ENCODE results near the gene TIMM23.
"Not testable (repeated sequence)": the region's sequence is repeated elsewhere in the genome, so short reads cannot be mapped to it uniquely, and the experiment has no call there.

Gene TIMM23

DNA sequence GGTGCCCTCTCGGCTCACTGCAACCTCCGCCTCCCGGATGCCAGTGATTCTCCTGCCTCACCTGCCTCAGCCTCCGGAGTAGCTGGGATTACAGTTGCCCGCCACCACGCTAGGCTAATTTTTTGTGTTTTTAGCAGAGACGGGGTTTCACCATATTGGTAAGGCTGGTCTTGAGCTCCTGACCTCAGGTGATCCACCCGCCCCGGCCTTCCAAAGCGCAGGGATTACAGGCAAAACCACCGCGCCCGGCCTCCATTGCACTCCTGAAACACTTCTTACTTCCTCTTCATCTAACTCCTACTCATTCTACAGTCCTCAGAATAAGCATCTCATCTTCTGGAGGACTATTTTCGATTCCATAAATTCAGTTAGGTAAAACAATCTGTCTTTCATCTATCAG is 1.3 kb upstream of the TIMM23 start:
- H3K4me3 ChIP-seq (ENCODE audit: low read length), result peak overlapping the region; percentile 98
- not testable (repeated sequence) for H3K36me3 ChIP-seq (ENCODE audit: insufficient read depth, low read length); H3K9me3 ChIP-seq (ENCODE audit: low read length); H3K27me3 ChIP-seq (ENCODE audit: insufficient read depth, low read length); H2AFZ ChIP-seq (ENCODE audit: low read depth, low read length)
- peaks cover 12% of the 10 kb centered on the region for H3K4me1 ChIP-seq (ENCODE audit: insufficient read depth, low read length)

- H3K4me3 ChIP-seq (ENCODE audit: low read length), result peak overlapping the region; percentile 98
- not testable (repeated sequence) for H3K36me3 ChIP-seq (ENCODE audit: insufficient read depth, low read length); H3K9me3 ChIP-seq (ENCODE audit: low read length); H3K27me3 ChIP-seq (ENCODE audit: insufficient read depth, low read length)
- H2AFZ ChIP-seq (ENCODE audit: low read depth, low read length), result peak overlapping the region; percentile 61
- peaks cover 12% of the 10 kb centered on the region for H3K4me1 ChIP-seq (ENCODE audit: insufficient read depth, low read length)
Measured at GRCh38 chr10:45971742-45972105, 565 bp upstream of the TIMM23 start.

DNA sequence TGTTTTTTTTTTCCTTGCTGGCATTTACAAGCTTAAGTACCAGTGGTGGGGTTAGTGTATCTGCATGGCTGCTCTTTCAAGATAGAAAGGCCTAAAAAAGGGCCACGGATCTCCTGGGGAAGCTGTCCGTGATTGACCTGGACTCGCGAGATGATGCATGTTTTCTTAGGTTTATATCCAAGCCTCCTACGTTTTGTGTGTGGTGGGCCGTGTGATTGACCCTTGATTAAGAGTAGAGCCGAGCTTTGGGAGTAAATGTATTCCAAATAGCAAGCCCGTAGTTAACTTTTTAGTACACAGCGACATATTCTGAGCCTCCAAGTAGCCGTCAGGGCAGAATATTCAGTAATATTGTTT is 502 bp downstream of the TIMM23 start:
- H3K4me3 ChIP-seq (ENCODE audit: low read length), result peak overlapping the region; percentile 98
- H3K27me3 ChIP-seq (ENCODE audit: insufficient read depth, low read length); H2AFZ ChIP-seq (ENCODE audit: low read depth, low read length); H3K9me3 ChIP-seq (ENCODE audit: low read length); H3K36me3 ChIP-seq (ENCODE audit: insufficient read depth, low read length): not testable (repeated sequence)
- peaks cover 12% of the 10 kb centered on the region for H3K4me1 ChIP-seq (ENCODE audit: insufficient read depth, low read length)

- H3K27me3 ChIP-seq (ENCODE audit: insufficient read depth, low read length); H2AFZ ChIP-seq (ENCODE audit: low read depth, low read length); H3K9me3 ChIP-seq (ENCODE audit: low read length); H3K4me3 ChIP-seq (ENCODE audit: low read length); H3K36me3 ChIP-seq (ENCODE audit: insufficient read depth, low read length): not testable (repeated sequence)
- peaks cover 12% of the 10 kb centered on the region for H3K4me1 ChIP-seq (ENCODE audit: insufficient read depth, low read length)
Measured at GRCh38 chr10:45974041-45974440, 1.8 kb downstream of the TIMM23 start.

DNA sequence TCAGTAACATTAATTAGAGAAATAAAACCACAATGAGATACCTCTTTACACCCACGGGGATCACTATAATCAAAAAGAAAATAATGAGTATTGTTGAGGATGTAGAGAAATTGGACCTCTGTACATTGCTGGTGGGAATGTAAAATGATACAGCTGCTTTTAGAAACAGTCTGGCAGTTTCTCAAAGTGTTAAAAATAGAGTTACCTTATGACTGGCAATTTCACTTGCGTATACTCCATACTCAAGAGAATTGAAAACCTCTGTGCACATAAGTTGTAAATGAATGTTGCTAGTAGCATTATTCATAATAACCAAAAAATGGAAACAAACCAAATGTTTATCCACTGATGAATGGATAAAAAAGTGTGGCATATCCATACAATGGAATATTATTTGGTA is 6.3 kb downstream of the TIMM23 start:
- H3K36me3 ChIP-seq (ENCODE audit: insufficient read depth, low read length); H3K27me3 ChIP-seq (ENCODE audit: insufficient read depth, low read length); H3K9me3 ChIP-seq (ENCODE audit: low read length); H2AFZ ChIP-seq (ENCODE audit: low read depth, low read length); H3K4me3 ChIP-seq (ENCODE audit: low read length); H3K4me1 ChIP-seq (ENCODE audit: insufficient read depth, low read length): not testable (repeated sequence)

DNA sequence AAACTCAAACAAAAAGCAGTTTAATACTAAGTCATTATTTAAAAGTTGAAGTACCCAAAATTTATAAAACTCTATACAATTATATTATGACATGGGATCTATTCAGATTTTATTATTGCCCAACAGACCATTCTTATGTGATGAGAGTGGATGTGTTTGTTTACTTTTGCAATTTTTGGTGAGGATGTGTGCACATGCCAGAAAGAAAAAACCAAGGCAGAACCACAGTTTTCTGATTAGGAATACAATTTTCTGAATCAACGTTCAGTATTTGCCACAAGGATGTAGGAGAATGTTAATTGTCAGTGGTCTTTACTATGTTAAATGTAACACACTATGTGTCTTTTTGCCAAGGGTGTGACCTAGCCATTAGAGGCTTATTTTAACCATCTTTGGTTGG is 9.1 kb downstream of the TIMM23 start:
- H3K36me3 ChIP-seq (ENCODE audit: insufficient read depth, low read length); H3K27me3 ChIP-seq (ENCODE audit: insufficient read depth, low read length); H3K4me1 ChIP-seq (ENCODE audit: insufficient read depth, low read length); H2AFZ ChIP-seq (ENCODE audit: low read depth, low read length); H3K4me3 ChIP-seq (ENCODE audit: low read length); H3K9me3 ChIP-seq (ENCODE audit: low read length): not testable (repeated sequence)

GRCh38 chr10:45983538-45984186 is 11.4 kb downstream of the TIMM23 start:
- H3K36me3 ChIP-seq (ENCODE audit: insufficient read depth, low read length), result peaks cover 12% of the 10 kb centered on the region
- H3K27me3 ChIP-seq (ENCODE audit: insufficient read depth, low read length); H3K4me1 ChIP-seq (ENCODE audit: insufficient read depth, low read length): not testable (repeated sequence)

GRCh38 chr10:45984473-45984872 is 12.2 kb downstream of the TIMM23 start:
- H3K4me1 ChIP-seq (ENCODE audit: insufficient read depth, low read length); H3K4me3 ChIP-seq (ENCODE audit: low read length); H2AFZ ChIP-seq (ENCODE audit: low read depth, low read length); H3K9me3 ChIP-seq (ENCODE audit: low read length); H3K27me3 ChIP-seq (ENCODE audit: insufficient read depth, low read length): not testable (repeated sequence)
- peaks cover 14% of the 10 kb centered on the region for H3K36me3 ChIP-seq (ENCODE audit: insufficient read depth, low read length)

More at GRCh38 chr10:45983538-45984186, 11.4 kb downstream of the TIMM23 start:
- H3K4me3 ChIP-seq (ENCODE audit: low read length); H2AFZ ChIP-seq (ENCODE audit: low read depth, low read length); H3K9me3 ChIP-seq (ENCODE audit: low read length): not testable (repeated sequence)

DNA sequence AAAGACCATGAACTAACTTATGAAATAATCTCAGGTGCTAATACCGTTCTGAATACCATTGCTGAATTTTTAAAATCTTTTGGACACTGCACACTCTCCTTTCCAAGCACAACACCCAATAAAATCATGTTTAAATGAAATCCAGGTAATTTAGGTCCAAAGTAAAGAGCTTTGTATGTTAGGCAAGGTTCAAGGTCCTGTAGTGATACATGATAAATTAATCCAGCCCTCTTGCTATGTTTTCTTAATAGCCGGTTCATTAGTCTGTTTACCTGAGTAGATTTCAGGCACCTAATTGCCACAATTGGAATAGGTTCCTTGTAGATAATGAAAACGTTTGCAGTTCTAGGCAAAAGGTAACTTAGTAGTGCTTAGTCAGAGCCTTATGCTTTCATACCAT is 13.3 kb downstream of the TIMM23 start:
- not testable (repeated sequence) for H3K4me1 ChIP-seq (ENCODE audit: insufficient read depth, low read length); H2AFZ ChIP-seq (ENCODE audit: low read depth, low read length); H3K27me3 ChIP-seq (ENCODE audit: insufficient read depth, low read length); H3K4me3 ChIP-seq (ENCODE audit: low read length); H3K9me3 ChIP-seq (ENCODE audit: low read length)
- H3K36me3 ChIP-seq (ENCODE audit: insufficient read depth, low read length), result peaks cover 14% of the 10 kb centered on the region

DNA sequence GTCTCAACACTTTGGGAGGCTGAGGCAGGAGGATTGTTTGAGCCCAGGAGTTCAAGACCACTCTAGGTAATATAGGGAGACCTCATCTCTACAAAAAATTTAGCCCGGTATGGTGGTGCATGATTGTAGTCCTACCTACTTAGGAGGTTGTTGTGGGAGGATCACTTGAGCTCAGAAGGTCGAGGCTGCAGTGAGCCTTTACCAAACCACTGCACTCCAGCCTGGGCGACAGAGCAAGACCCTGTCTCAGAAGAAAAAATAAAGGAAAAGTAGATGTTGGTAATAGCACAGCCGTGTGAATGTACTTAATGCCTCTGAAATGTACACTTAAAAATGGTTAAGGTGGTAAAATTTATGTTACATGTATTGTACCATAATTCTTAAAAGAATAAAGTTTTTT is 25.3 kb downstream of the TIMM23 start:
- peaks cover 38% of the 10 kb centered on the region for H3K36me3 ChIP-seq (ENCODE audit: insufficient read depth, low read length)
- no peaks in the 10 kb centered on the region for H3K9me3 ChIP-seq (ENCODE audit: low read length)
- no peak overlapping the region for H3K4me3 ChIP-seq (ENCODE audit: low read length)
- no peaks in the 10 kb centered on the region for H3K4me1 ChIP-seq (ENCODE audit: insufficient read depth, low read length)
- no peak overlapping the region for H2AFZ ChIP-seq (ENCODE audit: low read depth, low read length)
- H3K27me3 ChIP-seq (ENCODE audit: insufficient read depth, low read length), result no peaks in the 10 kb centered on the region

DNA sequence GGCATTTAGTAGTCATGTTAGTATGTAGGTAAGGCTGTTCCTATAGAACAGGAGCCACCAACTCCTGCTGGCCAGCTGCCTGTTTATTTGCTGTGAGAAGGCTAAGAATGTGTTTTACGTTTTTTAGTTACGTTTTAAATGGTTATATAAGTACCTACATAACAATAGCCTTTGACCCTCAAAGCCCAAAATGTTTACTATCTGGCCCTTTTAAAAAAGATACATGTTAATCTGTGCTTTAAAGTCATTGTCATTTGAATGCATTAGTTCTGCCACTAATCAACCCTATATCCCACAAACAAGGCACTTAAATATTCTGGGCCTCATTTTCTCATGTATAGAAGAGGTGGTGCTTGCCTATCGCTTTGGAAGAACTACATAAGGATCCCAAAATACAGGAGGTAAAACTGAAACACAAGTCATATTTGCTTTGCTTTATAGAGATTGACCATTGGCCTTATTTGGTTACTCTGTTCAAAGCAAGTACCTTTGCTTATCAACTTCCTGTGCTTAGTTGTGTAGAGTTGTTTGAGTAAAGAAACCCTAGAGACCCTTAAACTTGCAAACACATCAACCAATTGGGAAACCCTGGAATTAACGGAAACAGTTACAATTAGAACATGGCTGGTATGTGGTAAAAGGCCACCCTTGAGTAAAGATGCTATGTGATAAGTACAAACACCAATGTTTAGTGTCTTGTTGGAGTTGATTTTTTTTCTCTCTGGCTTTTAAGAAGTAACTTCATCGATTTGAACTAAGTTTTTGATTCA is 25.9 kb downstream of the TIMM23 start:
- Histone ChIP-seq H3K4me3 (ENCODE audit: low read length) (no peak overlapping the region), H3K27me3 (ENCODE audit: insufficient read depth, low read length) (no peaks in the 10 kb centered on the region), H2AFZ (ENCODE audit: low read depth, low read length) (no peak overlapping the region), H3K36me3 (ENCODE audit: insufficient read depth, low read length) (peaks cover 43% of the 10 kb centered on the region), H3K9me3 (ENCODE audit: low read length) (no peaks in the 10 kb centered on the region), H3K4me1 (ENCODE audit: insufficient read depth, low read length) (no peaks in the 10 kb centered on the region)

GRCh38 chr10:45999955-46000354 is 27.7 kb downstream of the TIMM23 start:
- not testable (repeated sequence) for H3K27me3 ChIP-seq (ENCODE audit: insufficient read depth, low read length); H3K4me3 ChIP-seq (ENCODE audit: low read length); H3K4me1 ChIP-seq (ENCODE audit: insufficient read depth, low read length); H3K9me3 ChIP-seq (ENCODE audit: low read length); H2AFZ ChIP-seq (ENCODE audit: low read depth, low read length)
- H3K36me3 ChIP-seq (ENCODE audit: insufficient read depth, low read length), result peaks cover 57% of the 10 kb centered on the region

DNA sequence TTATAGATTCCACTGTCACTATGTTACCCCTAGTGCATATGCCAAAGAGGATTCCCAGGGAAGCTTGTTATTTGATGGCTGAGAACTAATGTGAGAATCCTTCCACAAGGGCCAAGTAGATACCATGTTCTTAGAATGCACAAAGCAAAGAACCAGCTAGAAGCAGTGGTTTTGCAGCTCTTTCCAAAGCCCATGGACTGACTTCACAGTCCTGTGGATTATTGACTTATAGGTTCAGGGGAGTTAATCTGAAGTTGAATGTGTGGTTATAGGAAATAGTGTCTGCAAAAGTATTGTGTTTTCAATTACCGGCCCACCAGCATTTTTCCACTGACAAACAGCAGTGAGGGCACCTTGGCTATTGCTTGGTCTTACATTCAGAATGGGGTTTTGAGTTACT is 28.2 kb downstream of the TIMM23 start:
- peaks cover 63% of the 10 kb centered on the region for H3K36me3 ChIP-seq (ENCODE audit: insufficient read depth, low read length)
- no peak overlapping the region for H3K4me3 ChIP-seq (ENCODE audit: low read length)
- H2AFZ ChIP-seq (ENCODE audit: low read depth, low read length), result no peak overlapping the region
- no peaks in the 10 kb centered on the region for H3K27me3 ChIP-seq (ENCODE audit: insufficient read depth, low read length)
- H3K9me3 ChIP-seq (ENCODE audit: low read length), result no peaks in the 10 kb centered on the region
- H3K4me1 ChIP-seq (ENCODE audit: insufficient read depth, low read length), result no peaks in the 10 kb centered on the region

DNA sequence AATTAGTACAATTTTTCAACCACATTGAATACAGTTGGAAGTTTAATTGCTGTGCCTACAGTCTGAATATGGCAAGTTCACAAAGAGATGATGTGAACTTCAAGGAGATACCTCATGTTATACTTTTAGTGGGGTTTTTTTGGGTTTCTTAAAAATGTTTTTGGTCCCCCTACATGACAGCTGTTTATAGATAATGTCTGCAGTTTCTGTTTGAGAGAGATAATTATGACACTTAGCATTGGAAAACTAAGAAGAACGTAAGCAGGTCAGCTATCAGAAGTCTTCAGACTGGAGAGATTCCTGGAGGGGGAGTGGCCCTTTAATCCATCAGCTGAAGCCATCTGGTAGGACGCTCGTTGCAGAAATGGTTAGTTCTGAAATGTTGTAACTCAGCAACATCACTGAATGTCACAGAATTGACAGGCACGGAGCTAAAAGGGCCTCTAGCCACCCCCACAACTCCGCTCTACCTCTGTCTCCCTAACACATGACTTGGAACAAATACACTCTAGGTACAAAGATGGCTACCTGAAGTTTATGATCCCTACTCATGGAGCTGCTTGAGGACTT is 29.0 kb downstream of the TIMM23 start:
- Histone ChIP-seq H3K9me3 (ENCODE audit: low read length) (no peaks in the 10 kb centered on the region), H3K4me3 (ENCODE audit: low read length) (no peak overlapping the region), H3K36me3 (ENCODE audit: insufficient read depth, low read length) (peaks cover 68% of the 10 kb centered on the region), H2AFZ (ENCODE audit: low read depth, low read length) (no peak overlapping the region), H3K4me1 (ENCODE audit: insufficient read depth, low read length) (no peaks in the 10 kb centered on the region), H3K27me3 (ENCODE audit: insufficient read depth, low read length) (no peaks in the 10 kb centered on the region)

Data from neuron (in vitro differentiated cells).